T-helper 22 cell (primary cell): ENCODE results near the gene MRAS.

Experiments used
- DNase-seq: peaks from one replicate; pipeline ENCODE4 v3.0.0-alpha.2; 2020; ENCODE audit warnings: low read depth

The MRAS gene

GRCh38 chr3:138347960-138348753 is at the start of gene MRAS:
Gene MRAS (plus strand): TSS chr3:138348579. CDS start chr3:138372884, 24,305 bp downstream.
- no peak for DNase-seq

DNA sequence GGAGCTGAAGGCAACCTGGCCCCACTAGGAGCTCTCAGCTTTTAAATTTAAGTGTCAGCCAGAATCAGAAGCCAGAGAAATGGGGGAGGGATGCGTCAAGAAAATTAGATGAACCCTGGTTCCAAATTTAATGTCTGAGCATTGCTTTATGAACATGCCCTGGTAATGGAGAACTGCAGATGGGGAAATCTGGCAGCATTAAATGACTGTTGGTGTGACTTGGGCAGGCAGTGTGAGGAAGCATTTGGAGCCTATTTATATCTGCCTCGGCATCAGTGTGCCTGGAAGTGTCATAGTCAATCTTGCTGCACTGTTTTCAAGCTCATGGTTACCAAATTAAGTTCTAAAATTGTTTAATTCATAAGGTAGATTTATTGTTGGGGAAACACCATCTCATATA is 47.7 kb upstream of the MRAS start:
- no peak for DNase-seq

DNA sequence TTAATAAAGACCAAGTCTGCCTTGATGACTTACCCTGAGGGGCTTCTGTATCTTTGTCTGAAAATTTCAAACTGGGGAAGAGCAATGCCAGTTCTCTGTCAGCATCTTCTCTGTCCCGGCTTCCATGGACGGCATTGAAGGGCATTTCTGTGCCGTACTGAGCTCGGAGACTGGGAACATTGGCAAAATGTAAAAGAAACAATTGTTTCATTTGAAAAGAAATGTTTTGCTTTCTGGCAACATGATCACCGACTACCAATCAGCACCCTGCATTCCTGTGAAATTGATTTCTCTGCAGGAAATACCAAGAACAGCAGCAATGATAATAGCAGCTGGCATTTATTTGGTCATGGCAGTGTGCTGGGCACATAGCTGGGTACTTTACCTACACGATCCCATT is 44.9 kb upstream of the MRAS start:
- no peak for DNase-seq

GRCh38 chr3:138307899-138308298 is 40.5 kb upstream of the MRAS start:
- DNase-seq, result no peak

DNA sequence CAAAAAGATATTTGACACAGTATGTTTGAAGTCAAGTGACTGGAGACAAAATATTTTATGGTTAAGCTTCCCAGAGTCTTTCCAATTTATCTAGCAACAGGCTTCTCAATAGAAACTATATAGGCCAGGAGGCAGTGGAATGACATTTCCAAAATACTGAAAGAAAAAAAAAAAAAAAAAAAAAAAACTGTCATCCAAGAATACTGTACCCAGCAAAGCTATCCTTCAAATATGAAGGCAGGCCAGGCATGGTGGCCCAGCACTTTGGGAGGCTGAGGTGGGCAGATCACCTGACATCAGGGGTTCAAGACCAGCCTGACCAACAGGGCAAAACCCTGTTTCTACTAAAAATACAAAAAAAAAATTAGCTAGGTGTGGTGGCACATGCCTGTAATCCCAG is 39.6 kb upstream of the MRAS start:
- DNase-seq, result no peak

DNA sequence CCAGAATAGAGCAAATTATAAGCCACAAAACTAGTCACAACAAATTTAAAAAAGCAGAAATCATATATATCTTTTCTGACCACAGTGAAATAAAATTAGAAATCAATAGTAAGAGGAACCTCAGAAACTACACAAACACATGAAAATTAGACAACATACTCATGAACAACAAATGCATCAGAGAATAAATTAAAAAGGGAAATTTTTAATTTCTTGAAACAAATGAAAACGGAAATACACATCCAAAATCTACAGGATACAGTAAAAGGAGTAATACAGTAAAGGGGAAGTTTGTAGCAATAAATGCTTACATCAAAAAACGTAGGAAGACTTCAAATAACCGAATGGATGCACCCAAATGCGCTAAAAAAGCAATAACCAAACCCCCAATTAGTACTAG is 37.9 kb upstream of the MRAS start:
- DNase-seq, result no peak

DNA sequence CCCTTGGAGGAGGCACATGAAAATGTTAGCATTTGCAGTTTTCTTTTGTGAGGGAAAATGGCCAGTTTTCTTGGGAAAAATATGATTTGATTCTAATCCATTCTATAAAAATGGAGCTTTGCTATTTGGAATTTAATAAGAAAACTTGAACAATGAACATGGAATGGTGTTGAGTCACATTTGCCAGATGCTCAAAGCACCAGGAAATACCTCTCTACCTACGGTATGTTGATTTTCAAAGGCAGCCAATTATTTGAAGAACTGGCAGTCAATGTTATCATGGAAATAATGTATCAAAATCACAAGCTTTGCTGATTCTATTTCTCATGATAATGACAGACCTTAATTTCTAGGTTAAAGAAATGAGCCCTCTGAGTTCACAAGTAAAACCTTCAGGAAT is 33.6 kb upstream of the MRAS start:
- no peak for DNase-seq

- DNase-seq, result no peak
Observed at GRCh38 chr3:138317687-138318086, 30.7 kb upstream of the MRAS start.

DNA sequence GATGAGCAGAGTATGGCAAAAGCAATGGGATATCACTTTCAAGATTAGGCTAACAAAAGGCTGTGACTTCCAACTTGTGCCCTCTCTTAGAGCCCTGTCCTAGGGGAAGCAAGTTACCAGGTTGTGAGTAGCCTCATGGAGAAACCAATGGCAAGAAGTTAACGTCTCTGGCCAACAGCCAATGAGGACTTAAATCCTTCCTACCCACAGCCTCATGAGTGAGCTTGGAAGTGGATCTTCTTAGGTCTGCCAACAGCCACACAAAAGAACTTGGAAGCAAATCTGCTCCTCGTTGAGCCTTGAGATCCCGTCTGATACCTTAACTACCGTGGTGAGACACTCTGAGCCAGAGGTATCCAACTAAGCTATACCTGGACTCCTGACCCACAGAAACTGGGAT is 24.4 kb upstream of the MRAS start:
- DNase-seq, result no peak

DNA sequence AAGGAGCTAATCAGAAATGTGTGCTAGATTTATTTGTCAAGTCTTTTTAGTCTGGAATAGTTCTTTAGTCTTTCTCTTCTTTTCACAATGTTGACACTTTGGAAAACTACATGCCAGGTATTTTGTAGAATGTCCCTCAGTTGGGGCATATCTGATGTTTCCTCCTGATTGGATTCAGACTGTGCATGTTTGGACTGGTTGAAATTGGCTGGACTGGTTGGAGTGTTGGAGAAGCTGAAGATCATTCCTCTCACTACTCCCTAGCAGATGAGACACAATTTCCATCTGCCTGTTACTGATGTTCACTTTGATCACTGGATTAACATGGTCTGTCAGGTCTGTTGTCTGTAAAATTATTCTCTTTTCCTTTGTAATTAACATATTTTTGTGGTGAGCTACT is 22.4 kb upstream of the MRAS start:
- no peak for DNase-seq

- DNase-seq, result no peak
Observed at GRCh38 chr3:138326866-138327595, 21.3 kb upstream of the MRAS start.

DNA sequence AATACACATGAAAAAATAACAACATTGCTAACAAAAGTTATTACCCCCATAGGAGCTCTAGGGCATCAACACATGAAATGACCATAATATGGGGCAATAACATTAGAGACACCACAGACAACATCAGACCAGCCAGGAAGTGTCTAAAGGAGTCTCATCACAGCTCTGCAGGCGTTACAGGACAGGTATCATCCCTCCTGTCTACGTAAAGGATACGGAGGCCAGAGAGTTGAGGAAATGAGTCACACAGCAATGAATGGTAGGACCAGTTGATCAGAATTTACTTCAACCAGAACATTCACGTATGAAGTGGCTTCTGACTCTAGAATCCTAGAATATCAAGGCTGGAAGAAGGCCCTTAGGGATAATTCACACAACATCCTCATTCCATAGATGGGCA is 20.5 kb upstream of the MRAS start:
- DNase-seq, result no peak

- DNase-seq, result no peak
Observed at GRCh38 chr3:138328341-138328740, 20.0 kb upstream of the MRAS start.

GRCh38 chr3:138329127-138329983 is 19.0 kb upstream of the MRAS start, which contains the start of gene NME9:
Gene NME9 (minus strand): TSS chr3:138329851. CDS start chr3:138329335, 516 bp downstream.
- DNase-seq, result peak; percentile 87

- DNase-seq, result no peak
Observed at GRCh38 chr3:138329984-138330293, 18.4 kb upstream of the MRAS start.

DNA sequence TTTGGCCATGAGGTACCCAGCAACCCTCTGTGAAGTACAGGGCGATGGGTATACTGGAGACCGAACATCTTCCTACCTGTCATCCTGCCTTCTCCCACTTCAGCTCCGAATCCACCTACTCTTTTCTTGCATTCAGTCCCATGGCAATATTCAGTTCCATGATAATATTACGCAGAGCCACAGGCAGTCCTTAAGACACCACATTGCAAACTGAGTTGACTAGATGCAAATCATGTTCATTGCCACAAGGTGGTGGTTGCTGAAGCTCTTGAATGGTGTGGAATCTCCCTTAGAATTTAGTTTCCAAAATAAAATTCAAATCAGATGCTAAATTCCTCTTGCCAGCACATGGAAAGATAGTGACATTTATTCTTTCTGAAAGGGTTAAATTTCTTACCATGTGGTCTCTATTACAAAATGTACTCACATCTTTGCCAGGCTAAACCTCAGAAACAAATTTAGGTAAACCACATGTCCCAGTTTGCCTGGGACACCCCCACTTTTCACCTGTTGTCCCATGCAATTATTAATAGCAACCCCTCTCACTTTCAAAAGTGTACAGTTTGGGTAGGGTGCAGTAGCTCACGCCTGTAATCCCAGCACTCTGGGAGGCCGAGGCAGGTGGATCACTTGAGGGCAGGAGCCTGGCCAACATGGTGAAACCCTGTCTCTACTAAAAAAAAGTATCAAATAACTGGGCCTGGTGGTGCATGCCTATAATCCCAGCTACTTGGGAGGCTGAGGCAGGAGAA is 17.1 kb upstream of the MRAS start:
- no peak for DNase-seq

DNA sequence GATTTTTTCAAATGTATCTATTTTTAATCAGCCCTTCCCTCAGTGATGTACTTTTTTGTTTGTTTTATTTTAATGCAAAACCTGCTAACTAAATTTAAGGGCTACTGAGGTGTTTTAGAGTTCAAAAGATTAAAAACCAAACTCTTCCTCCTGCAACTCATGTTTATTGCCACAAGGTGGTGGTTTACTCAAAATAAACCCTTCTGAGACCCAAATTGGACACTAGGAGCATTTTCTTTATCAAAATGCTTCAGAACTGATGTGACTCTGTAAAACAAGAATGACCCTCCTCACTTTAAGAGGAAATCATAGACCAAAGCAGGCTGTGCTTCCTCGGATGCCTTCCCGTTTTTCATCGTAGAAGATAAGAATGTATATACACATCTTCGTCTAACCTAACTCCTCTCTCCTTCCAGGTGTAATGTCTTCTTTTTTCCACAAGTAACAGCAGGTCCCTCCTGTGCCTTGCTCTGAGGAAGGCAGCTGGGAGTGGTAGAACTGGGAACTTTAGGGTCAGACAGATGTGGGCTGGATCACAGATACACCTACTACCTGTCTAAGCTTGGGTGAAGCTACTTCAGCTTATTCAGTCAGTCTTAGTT is 15.8 kb upstream of the MRAS start:
- no peak for DNase-seq

GRCh38 chr3:138334608-138335007 is 13.8 kb upstream of the MRAS start:
- DNase-seq, result no peak

DNA sequence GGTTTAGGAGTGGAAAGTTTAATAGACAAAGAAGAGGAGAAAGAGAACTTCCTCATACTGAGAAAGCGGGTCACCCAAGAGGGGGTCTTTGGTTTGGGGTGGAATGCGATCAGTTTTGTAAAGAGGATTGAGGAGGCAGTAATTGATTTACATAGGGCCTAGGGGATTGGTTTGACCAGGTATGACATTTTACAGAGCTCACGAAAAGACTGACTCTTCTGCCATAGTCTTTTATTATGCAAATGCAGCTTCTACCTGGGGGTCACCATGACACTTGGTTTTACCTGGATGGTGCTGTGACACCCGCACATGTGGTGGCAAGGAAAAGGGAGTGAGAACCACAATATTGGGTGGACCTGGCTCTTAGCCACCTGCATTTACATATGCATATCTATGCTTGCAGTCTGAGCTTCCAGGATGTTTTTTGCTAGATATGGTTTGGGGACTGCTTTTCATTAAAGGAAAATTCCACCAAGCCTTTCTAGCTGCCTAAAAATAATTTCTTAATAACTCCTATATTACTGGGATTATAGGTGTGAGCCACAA is 11.9 kb upstream of the MRAS start:
- DNase-seq, result no peak

DNA sequence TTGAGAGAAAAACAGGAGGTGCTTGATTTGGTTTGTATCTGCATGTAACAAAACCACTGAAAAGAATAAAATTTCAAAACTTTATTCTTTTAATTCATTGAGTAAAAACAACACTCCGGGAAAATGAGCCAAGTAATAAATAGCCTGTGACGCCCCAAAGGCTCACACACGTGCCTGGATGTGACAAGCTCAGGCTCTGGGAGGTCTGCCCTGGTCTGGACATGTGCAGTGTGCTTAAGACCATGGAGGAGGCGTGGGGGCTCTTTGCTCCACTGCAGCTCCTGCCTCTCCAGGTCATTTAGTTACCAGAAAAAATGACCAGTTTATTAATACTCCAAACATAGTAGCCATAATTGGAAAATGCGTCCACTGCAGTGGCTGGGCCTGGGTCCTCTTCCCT is 10.1 kb upstream of the MRAS start:
- no peak for DNase-seq

- DNase-seq, result no peak
Observed at GRCh38 chr3:138338811-138339210, 9.6 kb upstream of the MRAS start.
